GM12878 (cell line): ENCODE measurements around the gene AP3B1. TPM values are rescaled to one million over a fixed set of nuclear protein-coding genes. Genes with fewer than 3 reads are reported as not detected.

Experiments used
- ATF7 ChIP-seq: fragments of 450-650 bp; IDR thresholded peaks from 2 replicates; pipeline ENCODE4 v1.6.1; 2016; ENCODE audit warnings: low read depth, mild to moderate bottlenecking
- CBX3 ChIP-seq: fragments of 200-600 bp; sonication (generic); IDR thresholded peaks from 2 replicates; pipeline ENCODE4 v1.6.1; 2016; ENCODE audit warnings: low read depth, borderline replicate concordance
- ESRRA ChIP-seq: IDR thresholded peaks from 2 replicates; pipeline ENCODE4 v1.6.1; 2012; ENCODE audit warnings: mild to moderate bottlenecking, low read length, improper control_type of control experiment
- NR2F1 ChIP-seq: fragments of 450-650 bp; conservative IDR thresholded peaks from 2 replicates; pipeline ENCODE4 v1.6.1; 2017; ENCODE audit warnings: mild to moderate bottlenecking
- RB1 ChIP-seq: fragments of 450-650 bp; formaldehyde crosslinking; IDR thresholded peaks from 2 replicates; pipeline ENCODE4 v1.6.1; 2017; ENCODE audit warnings: mild to moderate bottlenecking, borderline replicate concordance
- SIN3A ChIP-seq: IDR thresholded peaks from 2 replicates; pipeline ENCODE4 v1.6.1; 2012; ENCODE audit warnings: low read depth, low read length, improper control_type of control experiment
- TCF3 ChIP-seq: IDR thresholded peaks from 2 replicates; pipeline ENCODE4 v1.6.1; 2012; ENCODE audit warnings: low read depth, mild to moderate bottlenecking, low read length, borderline replicate concordance; ENCODE audit not compliant: insufficient read depth
- polyA plus RNA-seq, 11 experiments: library from polyadenylated mRNA; depleted of rRNA in 4 of 11; unstranded in 6 of 11; stranded (reverse) in 5 of 11; fragments of >200 nt; fragmentation: Nextera tagmentation in 4 of 11; fragmentation: Illumina TruSeq in 1 of 11; extraction: Ambion mirVana in 4 of 11; extraction: Trizol in 1 of 11; gene quantifications; 1 replicate in 1 of 11; 2 replicates in 10 of 11; pipeline versions ENCODE4 v1.2.1 to v1.2.3, GENCODE V29; 2011 to 2016; ENCODE audit warnings: inconsistent platforms in 2 of 11, missing spikeins in 2 of 11, low read depth in 1 of 11
- total RNA-seq, 4 experiments: library from RNA; depleted of rRNA in 3 of 4; stranded (reverse); fragments of >200 nt in 3 of 4; fragmentation: Illumina TruSeq in 1 of 4; extraction: Trizol in 1 of 4; gene quantifications; 2 replicates each; pipeline versions ENCODE4 v1.2.1 to v1.2.3, GENCODE V29; 2013 to 2021
- TF ChIP-seq, protein P1 (sequence below): fragments of 450-650 bp; IDR thresholded peaks from 2 replicates; pipeline ENCODE4 v1.6.1; 2016; ENCODE audit warnings: mild to moderate bottlenecking, moderate library complexity, borderline replicate concordance
- TF ChIP-seq, protein P2 (sequence below): IDR thresholded peaks from 2 replicates; pipeline ENCODE4 v1.6.1; 2012; ENCODE audit warnings: low read depth, low read length, improper control_type of control experiment
- TF ChIP-seq, protein P3 (sequence below): fragments of 450-650 bp; IDR thresholded peaks from 2 replicates; pipeline ENCODE4 v1.6.1; 2017; ENCODE audit warnings: borderline replicate concordance
- TF ChIP-seq, protein P4 (sequence below): fragments of 450-650 bp; IDR thresholded peaks from 2 replicates; pipeline ENCODE4 v1.6.1; 2017; ENCODE audit warnings: antibody characterized with exemption, mild to moderate bottlenecking, moderate library complexity

The AP3B1 gene
- total and polyA plus RNA-seq, 10 of the 15 experiments (the other 5 are each of a cell fraction or from before 2014, with no cell fraction given): 30.9 to 70.8 (median 46.0) TPM

DNA sequence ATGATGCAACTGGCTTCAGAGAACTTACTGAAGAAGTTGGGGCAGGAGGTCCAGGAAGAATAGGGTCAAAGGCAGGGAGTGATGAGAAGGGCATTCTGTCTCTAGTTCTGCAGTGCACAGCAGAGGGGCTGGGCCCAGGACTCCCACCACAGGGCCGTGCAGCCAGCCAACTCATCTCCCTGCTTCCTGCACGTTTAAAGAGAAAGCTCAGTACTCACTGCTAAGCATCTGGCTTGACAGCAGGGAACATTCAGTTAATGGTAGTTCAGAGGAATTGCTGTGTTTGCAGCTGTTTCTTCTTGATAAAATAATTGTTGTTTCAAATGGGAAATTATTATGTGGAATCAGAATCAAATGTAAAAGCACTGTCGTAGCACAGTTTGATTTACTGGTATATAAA lies 40.3 kb upstream of the AP3B1 start (continued):
- TF ChIP-seq, protein P1, sequence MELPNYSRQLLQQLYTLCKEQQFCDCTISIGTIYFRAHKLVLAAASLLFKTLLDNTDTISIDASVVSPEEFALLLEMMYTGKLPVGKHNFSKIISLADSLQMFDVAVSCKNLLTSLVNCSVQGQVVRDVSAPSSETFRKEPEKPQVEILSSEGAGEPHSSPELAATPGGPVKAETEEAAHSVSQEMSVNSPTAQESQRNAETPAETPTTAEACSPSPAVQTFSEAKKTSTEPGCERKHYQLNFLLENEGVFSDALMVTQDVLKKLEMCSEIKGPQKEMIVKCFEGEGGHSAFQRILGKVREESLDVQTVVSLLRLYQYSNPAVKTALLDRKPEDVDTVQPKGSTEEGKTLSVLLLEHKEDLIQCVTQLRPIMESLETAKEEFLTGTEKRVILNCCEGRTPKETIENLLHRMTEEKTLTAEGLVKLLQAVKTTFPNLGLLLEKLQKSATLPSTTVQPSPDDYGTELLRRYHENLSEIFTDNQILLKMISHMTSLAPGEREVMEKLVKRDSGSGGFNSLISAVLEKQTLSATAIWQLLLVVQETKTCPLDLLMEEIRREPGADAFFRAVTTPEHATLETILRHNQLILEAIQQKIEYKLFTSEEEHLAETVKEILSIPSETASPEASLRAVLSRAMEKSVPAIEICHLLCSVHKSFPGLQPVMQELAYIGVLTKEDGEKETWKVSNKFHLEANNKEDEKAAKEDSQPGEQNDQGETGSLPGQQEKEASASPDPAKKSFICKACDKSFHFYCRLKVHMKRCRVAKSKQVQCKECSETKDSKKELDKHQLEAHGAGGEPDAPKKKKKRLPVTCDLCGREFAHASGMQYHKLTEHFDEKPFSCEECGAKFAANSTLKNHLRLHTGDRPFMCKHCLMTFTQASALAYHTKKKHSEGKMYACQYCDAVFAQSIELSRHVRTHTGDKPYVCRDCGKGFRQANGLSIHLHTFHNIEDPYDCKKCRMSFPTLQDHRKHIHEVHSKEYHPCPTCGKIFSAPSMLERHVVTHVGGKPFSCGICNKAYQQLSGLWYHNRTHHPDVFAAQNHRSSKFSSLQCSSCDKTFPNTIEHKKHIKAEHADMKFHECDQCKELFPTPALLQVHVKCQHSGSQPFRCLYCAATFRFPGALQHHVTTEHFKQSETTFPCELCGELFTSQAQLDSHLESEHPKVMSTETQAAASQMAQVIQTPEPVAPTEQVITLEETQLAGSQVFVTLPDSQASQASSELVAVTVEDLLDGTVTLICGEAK: no peak
- TF ChIP-seq NR2F1 (no peak), SIN3A (no peak), RB1 (no peak), CBX3 (no peak), ESRRA (no peak), ATF7 (no peak), TCF3 (no peak)
- TF ChIP-seq, protein P2, sequence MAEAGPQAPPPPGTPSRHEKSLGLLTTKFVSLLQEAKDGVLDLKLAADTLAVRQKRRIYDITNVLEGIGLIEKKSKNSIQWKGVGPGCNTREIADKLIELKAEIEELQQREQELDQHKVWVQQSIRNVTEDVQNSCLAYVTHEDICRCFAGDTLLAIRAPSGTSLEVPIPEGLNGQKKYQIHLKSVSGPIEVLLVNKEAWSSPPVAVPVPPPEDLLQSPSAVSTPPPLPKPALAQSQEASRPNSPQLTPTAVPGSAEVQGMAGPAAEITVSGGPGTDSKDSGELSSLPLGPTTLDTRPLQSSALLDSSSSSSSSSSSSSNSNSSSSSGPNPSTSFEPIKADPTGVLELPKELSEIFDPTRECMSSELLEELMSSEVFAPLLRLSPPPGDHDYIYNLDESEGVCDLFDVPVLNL: no peak
- TF ChIP-seq, protein P3, sequence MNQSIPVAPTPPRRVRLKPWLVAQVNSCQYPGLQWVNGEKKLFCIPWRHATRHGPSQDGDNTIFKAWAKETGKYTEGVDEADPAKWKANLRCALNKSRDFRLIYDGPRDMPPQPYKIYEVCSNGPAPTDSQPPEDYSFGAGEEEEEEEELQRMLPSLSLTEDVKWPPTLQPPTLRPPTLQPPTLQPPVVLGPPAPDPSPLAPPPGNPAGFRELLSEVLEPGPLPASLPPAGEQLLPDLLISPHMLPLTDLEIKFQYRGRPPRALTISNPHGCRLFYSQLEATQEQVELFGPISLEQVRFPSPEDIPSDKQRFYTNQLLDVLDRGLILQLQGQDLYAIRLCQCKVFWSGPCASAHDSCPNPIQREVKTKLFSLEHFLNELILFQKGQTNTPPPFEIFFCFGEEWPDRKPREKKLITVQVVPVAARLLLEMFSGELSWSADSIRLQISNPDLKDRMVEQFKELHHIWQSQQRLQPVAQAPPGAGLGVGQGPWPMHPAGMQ: no peak
- TF ChIP-seq, protein P4, sequence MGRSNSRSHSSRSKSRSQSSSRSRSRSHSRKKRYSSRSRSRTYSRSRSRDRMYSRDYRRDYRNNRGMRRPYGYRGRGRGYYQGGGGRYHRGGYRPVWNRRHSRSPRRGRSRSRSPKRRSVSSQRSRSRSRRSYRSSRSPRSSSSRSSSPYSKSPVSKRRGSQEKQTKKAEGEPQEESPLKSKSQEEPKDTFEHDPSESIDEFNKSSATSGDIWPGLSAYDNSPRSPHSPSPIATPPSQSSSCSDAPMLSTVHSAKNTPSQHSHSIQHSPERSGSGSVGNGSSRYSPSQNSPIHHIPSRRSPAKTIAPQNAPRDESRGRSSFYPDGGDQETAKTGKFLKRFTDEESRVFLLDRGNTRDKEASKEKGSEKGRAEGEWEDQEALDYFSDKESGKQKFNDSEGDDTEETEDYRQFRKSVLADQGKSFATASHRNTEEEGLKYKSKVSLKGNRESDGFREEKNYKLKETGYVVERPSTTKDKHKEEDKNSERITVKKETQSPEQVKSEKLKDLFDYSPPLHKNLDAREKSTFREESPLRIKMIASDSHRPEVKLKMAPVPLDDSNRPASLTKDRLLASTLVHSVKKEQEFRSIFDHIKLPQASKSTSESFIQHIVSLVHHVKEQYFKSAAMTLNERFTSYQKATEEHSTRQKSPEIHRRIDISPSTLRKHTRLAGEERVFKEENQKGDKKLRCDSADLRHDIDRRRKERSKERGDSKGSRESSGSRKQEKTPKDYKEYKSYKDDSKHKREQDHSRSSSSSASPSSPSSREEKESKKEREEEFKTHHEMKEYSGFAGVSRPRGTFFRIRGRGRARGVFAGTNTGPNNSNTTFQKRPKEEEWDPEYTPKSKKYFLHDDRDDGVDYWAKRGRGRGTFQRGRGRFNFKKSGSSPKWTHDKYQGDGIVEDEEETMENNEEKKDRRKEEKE: no peak
- TF ChIP-seq, all 136 proteins: peak for 0
